DMS153 treated with DMSO at 0.1 percent for 48 hours (cell line): ENCODE measurements around the gene GNAS-AS1.

Experiments used
- DNase-seq: peaks from one replicate; lab custom pipeline; 2025; ENCODE audit not compliant: unreplicated experiment; lab: John Stamatoyannopoulos, UW

GNAS-AS1 gene

GRCh38 chr20:58863044-58863790 is 12.5 kb upstream of the GNAS-AS1 start:
- DNase-seq, result no peak

- no peak for DNase-seq
Measured at GRCh38 chr20:58855506-58856389, 5.0 kb upstream of the GNAS-AS1 start.

- DNase-seq, result no peak
Measured at GRCh38 chr20:58854638-58855471, 4.2 kb upstream of the GNAS-AS1 start.

GRCh38 chr20:58853976-58854637 is 3.4 kb upstream of the GNAS-AS1 start:
- no peak for DNase-seq

- DNase-seq, result no peak
Measured at GRCh38 chr20:58853466-58853865, 2.8 kb upstream of the GNAS-AS1 start.

GRCh38 chr20:58852543-58853271 is 2.0 kb upstream of the GNAS-AS1 start, which contains the start of gene GNAS:
Gene GNAS (plus strand): TSS chr20:58852716.
- no peak for DNase-seq

GRCh38 chr20:58851969-58852458 is 1.3 kb upstream of the GNAS-AS1 start:
- no peak for DNase-seq

GRCh38 chr20:58851221-58851968 is 693 bp upstream of the GNAS-AS1 start:
- no peak for DNase-seq

GRCh38 chr20:58847463-58847862 is 3.2 kb downstream of the GNAS-AS1 start:
- no peak for DNase-seq

GRCh38 chr20:58845706-58846105 is 5.0 kb downstream of the GNAS-AS1 start:
- DNase-seq, result no peak

- no peak for DNase-seq
Measured at GRCh38 chr20:58843128-58843556, 7.6 kb downstream of the GNAS-AS1 start.

- DNase-seq, result no peak
Measured at GRCh38 chr20:58842276-58842675, 8.4 kb downstream of the GNAS-AS1 start.

GRCh38 chr20:58841539-58842264 is 9.0 kb downstream of the GNAS-AS1 start:
- no peak for DNase-seq

- no peak for DNase-seq
Measured at GRCh38 chr20:58840816-58841538, 9.7 kb downstream of the GNAS-AS1 start.

- DNase-seq, result no peak
Measured at GRCh38 chr20:58839991-58840747, 10.5 kb downstream of the GNAS-AS1 start.

GRCh38 chr20:58839474-58839874 is 11.2 kb downstream of the GNAS-AS1 start:
- no peak for DNase-seq

GRCh38 chr20:58838174-58838573 is 12.5 kb downstream of the GNAS-AS1 start:
- no peak for DNase-seq
